Chondrocyte (in vitro differentiated cells): ENCODE results near the gene LRRC28. TPM values are rescaled to one million over a fixed set of nuclear protein-coding genes. Genes with fewer than 3 reads are reported as not detected.

Experiments used
- DNase-seq: peaks from one replicate; pipeline ENCODE4 v3.0.0; 2021; ENCODE audit warnings: mixed read lengths, low spot score
- H3K27ac Mint-ChIP-seq: one replicate; pipeline ENCODE4 v1.8.0; 2021; ENCODE audit warnings: mild to moderate bottlenecking, moderate library complexity, mixed read lengths; ENCODE audit not compliant: unreplicated experiment
- H3K27me3 Mint-ChIP-seq: 2 replicates; pipeline ENCODE4 v1.8.0; 2021; ENCODE audit warnings: low read depth, mixed read lengths
- H3K36me3 Mint-ChIP-seq: 2 replicates; pipeline ENCODE4 v1.8.0; 2021; ENCODE audit warnings: low read depth, mixed read lengths
- H3K4me1 Mint-ChIP-seq: 2 replicates; pipeline ENCODE4 v1.8.0; 2021; ENCODE audit warnings: low read depth, mild to moderate bottlenecking, mixed read lengths
- H3K4me3 Mint-ChIP-seq: one replicate; pipeline ENCODE4 v1.8.0; 2021; ENCODE audit warnings: mild to moderate bottlenecking, moderate library complexity, mixed read lengths; ENCODE audit not compliant: unreplicated experiment
- H3K9me3 Mint-ChIP-seq: 2 replicates; pipeline ENCODE4 v1.8.0; 2021; ENCODE audit warnings: low read depth, mixed read lengths
- total RNA-seq: library from RNA; stranded (reverse); gene quantifications from 3 replicates; pipeline ENCODE4 v1.2.1, GENCODE V29; 2021
- TF ChIP-seq, protein P1 (sequence below): fragments of 200-600 bp; sonication (generic); IDR thresholded peaks from 2 replicates; pipeline ENCODE4 v1.5.0; 2021; ENCODE audit warnings: antibody characterized with exemption, mild to moderate bottlenecking, moderate library complexity

LRRC28 gene
- total RNA-seq, 1 donor from 2014 or later, result 28.5 TPM

DNA sequence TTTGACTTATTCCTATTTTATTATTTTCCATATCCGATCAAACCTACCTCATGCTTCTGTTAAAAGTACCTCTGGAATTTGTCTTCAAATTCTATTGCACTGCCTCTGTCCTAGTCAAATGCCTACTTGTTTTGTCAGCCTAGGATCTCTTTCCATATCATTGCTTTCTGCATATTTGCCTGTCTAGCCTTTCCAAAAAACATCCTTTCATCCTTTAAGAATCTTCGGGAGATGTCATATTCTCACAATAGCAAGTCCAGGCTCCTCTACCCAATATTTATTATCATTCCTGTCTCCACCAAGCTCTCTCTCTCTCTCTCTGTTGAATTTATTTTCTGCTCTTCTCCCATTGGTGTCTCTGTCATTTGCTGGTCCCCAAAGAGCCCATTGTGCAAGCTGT, 80.1 kb downstream of the LRRC28 start:
- Mint-ChIP-seq H3K4me1 (peaks cover 36% of the 10 kb centered on the region), H3K4me3 (no peak overlapping the region), H3K27me3 (no peaks in the 10 kb centered on the region), H3K27ac (peak overlapping the region; percentile 13), H3K36me3 (peaks cover 3% of the 10 kb centered on the region), H3K9me3 (no peaks in the 10 kb centered on the region)
- TF ChIP-seq, protein P1, sequence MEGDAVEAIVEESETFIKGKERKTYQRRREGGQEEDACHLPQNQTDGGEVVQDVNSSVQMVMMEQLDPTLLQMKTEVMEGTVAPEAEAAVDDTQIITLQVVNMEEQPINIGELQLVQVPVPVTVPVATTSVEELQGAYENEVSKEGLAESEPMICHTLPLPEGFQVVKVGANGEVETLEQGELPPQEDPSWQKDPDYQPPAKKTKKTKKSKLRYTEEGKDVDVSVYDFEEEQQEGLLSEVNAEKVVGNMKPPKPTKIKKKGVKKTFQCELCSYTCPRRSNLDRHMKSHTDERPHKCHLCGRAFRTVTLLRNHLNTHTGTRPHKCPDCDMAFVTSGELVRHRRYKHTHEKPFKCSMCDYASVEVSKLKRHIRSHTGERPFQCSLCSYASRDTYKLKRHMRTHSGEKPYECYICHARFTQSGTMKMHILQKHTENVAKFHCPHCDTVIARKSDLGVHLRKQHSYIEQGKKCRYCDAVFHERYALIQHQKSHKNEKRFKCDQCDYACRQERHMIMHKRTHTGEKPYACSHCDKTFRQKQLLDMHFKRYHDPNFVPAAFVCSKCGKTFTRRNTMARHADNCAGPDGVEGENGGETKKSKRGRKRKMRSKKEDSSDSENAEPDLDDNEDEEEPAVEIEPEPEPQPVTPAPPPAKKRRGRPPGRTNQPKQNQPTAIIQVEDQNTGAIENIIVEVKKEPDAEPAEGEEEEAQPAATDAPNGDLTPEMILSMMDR, result no peak
- no peak for DNase-seq

DNA sequence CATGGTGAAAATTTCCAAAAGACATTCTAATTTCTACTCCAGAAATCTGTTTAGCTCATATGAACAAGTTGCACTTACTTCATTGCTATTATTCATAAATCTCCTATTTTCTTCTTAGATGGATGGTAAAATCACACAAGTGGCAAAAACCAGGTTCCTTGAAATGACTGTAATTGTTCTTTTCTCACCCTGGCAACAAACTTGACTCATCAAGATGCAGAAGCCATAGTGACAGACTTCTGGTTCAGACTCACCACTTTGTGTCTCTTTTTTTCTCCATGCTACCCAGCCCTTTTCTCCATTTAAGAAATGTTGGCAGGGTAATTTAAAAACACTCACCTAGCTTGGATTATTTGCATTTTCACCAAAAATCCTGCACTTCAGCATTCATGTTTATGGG, 82.1 kb downstream of the LRRC28 start:
- Mint-ChIP-seq H3K9me3 (no peaks in the 10 kb centered on the region), H3K27ac (no peak overlapping the region), H3K4me3 (no peak overlapping the region), H3K36me3 (peaks cover 9% of the 10 kb centered on the region), H3K27me3 (no peaks in the 10 kb centered on the region), H3K4me1 (peaks cover 34% of the 10 kb centered on the region)
- DNase-seq, result no peak
- TF ChIP-seq, protein P1, result no peak

DNA sequence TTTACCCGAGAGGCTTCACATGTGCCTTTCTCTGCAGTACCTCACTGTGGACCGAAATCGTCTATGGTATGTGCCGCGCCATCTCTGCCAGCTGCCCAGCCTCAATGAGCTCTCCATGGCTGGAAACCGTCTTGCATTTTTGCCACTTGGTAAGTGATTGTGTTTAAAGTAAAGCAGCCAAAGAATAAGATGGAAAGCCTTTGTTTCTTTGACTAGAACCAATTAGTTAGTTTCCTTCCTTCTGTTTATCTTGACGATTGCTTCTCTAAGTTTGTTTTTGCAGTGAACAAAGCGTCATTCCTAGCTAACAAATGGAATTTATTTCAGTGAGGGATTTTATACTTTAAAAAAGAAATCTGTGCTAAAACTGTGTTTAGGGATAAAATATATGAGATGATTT, 82.7 kb downstream of the LRRC28 start:
- no peaks in the 10 kb centered on the region for H3K27me3 Mint-ChIP-seq
- H3K9me3 Mint-ChIP-seq, result peaks cover 3% of the 10 kb centered on the region
- no peak overlapping the region for H3K27ac Mint-ChIP-seq
- H3K4me3 Mint-ChIP-seq, result no peak overlapping the region
- peaks cover 12% of the 10 kb centered on the region for H3K36me3 Mint-ChIP-seq
- peaks cover 33% of the 10 kb centered on the region for H3K4me1 Mint-ChIP-seq
- no peak for DNase-seq
- TF ChIP-seq, protein P1, result no peak

DNA sequence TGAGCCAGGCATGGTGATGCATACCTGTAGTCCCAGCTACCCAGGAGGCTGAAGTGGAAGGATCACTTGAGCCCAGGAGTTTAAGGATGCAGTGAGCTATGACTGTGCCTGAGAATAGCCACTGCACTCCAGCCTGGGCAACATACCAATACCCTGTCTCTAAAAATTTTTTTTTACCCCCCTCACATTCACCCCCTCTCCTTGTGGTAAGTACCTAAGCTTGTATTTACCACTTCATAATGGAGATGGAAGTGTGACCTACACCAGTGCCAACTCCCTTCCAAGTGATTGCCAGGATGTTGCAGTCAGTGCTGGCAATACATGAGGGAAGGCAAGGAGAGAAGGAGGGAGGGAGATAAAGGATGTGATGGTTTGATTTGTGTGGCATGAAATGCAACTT, 84.2 kb downstream of the LRRC28 start:
- Mint-ChIP-seq H3K4me3 (no peak overlapping the region), H3K4me1 (peaks cover 40% of the 10 kb centered on the region), H3K27me3 (no peaks in the 10 kb centered on the region), H3K27ac (no peak overlapping the region), H3K9me3 (peaks cover 3% of the 10 kb centered on the region), H3K36me3 (peaks cover 12% of the 10 kb centered on the region)
- TF ChIP-seq, protein P1, result no peak
- no peak for DNase-seq

DNA sequence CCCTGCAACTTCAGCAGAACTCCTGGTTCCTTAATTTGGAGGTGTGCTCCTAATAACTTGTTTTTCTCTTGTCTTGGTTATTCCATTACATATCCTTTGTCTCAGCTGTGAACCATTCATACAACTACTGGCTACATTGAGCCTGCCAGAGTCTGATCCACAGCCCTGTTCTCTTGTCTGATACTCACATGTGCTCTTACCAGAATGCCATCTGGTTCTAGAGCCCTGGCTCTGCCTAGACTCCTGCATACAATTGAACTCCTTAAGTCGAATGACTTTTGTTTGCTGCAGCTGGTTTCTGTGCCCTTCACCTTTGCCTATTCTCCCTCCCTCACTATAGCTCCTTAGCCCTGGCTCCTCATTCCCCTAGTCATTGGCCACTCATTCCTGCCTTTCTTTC, 85.5 kb downstream of the LRRC28 start:
- DNase-seq, result no peak
- TF ChIP-seq, protein P1, result no peak
- Mint-ChIP-seq H3K27ac (no peak overlapping the region), H3K4me3 (no peak overlapping the region), H3K27me3 (no peaks in the 10 kb centered on the region), H3K36me3 (peaks cover 12% of the 10 kb centered on the region), H3K9me3 (peaks cover 3% of the 10 kb centered on the region), H3K4me1 (peaks cover 42% of the 10 kb centered on the region)
